Fibroblast of the aortic adventitia (primary cell): ENCODE data around the gene GSG1L. TPM values are rescaled to one million over a fixed set of nuclear protein-coding genes. Genes with fewer than 3 reads are reported as not detected.

Experiments
- DNase-seq: peaks from one replicate; pipeline ENCODE4 v3.0.0-alpha.2; 2010; ENCODE audit warnings: low read depth
- H3K4me3 ChIP-seq: 2 replicates; pipeline ENCODE4 v1.5.1; 2011; ENCODE audit warnings: low read depth, mild to moderate bottlenecking, control low read depth, low read length, moderate library complexity
- CTCF ChIP-seq: IDR thresholded peaks from 2 replicates; pipeline ENCODE4 v1.5.1; 2011; ENCODE audit warnings: mild to moderate bottlenecking, low read length, control low read depth, inconsistent platforms; ENCODE audit not compliant: insufficient read depth
- total RNA-seq: library from RNA; depleted of rRNA; stranded (reverse); fragments of >200 nt; gene quantifications from 2 replicates; pipeline ENCODE4 v1.2.3, GENCODE V29; 2012; ENCODE audit warnings: low replicate concordance

Gene GSG1L
- total RNA-seq, 1 donor, result not detected

DNA sequence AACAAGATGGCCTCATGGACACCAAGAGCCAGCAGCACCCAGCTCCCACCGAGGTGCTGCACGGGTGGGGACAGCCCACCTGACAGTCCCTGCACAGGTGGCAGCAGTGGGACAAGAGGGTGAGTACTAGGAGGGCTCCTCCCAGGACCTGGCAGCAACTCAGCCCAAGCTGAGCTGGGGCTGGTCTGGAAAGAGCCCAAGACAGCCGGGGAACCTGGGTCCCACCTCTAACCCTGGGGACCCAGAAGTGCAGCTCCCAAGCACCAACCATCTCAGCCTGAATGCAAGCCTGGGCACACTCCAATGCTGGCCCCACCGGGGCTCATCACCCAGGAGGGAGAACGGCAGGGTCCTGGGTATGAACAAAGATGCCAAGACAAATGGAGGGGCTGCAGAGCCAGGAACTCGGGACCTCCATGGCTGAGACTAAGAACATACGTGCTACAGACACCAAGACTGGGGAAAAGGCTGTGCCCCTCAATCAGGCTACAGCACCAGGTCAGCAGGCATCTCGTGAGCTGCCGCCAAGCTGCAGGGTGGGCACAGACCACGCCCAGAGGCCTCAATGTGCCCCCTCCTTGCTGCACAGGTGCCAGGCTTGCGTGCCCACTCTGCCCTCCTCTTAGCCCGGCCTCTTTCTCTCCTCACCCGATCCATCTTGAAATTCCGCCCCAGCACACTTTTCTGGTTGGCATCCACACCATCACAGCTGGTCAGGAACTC lies 37.5 kb upstream of the GSG1L start:
- TF ChIP-seq CTCF, result no peak
- no peak for DNase-seq
- no peak overlapping the region for H3K4me3 ChIP-seq

DNA sequence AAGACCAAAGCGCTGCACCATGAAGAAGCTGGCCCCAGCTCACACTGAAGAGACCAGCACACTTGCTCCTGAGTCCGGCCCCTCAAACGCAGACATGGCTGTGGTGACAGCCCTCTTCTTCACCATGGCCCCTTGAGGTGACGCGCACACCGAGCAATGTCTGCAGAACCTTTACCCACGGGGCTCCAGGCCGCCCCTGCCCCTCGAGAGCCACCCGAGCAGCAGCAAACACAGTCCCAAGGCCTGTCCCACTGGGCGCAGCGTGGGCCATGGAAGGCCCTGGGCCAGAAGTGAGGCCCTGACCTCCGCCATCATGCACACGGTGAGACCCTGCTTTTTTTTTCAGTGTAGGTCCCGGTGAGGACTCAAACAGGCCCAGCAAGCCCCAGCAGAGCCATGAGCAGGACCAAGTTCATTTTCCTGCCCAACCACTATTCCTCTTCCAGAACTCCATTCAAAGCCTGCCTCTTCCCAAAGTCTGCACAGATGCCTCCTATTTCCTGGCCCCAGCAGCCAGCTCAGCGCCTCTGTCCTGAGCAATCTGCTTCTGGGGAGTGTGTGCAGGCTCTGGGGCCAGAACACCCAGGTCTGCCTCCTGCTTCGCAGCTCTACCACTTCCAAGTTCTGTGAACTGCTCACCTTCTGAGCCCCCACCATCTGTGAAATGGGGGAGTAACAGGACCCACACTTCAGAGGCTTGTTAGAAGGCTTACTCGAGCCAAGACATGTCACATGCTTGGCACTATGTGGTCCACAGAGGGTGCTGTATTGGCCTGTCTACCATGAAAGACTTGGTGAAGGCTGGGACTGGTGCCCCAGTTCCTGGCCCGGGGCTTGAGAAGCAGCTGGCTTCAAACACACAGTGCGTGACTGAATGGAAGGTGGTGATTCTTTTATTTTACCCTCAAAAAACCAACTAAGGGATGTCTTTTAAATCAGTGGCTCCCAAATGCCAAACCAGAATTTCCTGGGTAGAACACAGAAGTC lies 35.7 kb upstream of the GSG1L start:
- DNase-seq, result no peak
- TF ChIP-seq CTCF, result no peak
- no peak overlapping the region for H3K4me3 ChIP-seq

- no peak for DNase-seq
- H3K4me3 ChIP-seq, result no peak overlapping the region
- TF ChIP-seq CTCF, result no peak
These were observed 34.9 kb upstream of the GSG1L start for GRCh38 chr16:28098171-28098958.

DNA sequence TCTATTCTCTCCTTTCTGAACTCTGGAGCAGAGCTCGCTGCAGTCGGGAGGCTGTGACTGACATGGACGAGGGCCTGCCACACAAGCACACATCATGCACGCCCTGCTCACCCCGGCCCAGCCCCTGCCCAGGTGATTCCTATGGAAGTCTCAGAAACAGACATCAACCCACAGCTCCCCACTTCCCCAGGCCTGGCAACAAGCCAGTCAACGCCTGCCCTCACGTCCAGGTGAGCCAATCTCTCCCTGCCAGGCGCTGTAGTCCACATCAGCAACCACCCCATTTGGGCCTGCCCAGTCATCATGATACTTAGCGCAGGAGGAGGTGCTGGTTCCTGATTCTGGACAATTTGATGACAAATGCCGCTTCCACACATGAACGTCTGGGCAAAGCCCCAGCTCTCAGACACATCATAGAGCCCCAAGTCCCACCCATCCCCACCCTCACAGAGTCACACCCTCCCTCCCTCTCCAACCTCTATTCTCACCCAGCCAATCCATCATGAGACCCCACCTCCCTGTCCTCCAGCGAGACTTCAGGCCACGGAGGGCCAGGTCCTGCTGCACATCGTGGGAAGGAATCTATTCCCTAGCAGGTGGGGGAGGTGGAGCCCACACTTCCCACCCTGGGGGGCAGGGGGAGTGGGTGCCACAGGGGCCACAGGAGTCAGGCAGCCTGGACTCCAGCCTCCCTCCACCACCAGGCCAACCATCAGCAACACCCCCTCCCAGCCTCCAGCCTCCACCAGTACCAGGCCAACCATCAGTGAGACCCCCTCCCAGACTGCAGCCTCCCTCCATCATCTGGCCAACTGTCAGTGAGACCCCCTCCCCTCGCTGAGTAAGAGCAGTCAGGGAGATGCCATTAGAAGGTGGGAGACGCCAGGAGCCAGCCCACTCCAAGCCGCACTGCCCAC lies 33.7 kb upstream of the GSG1L start:
- TF ChIP-seq CTCF, result no peak
- DNase-seq, result no peak
- no peak overlapping the region for H3K4me3 ChIP-seq

GRCh38 chr16:28093385-28093725 lies 29.8 kb upstream of the GSG1L start:
- DNase-seq, result no peak
- no peak overlapping the region for H3K4me3 ChIP-seq
- no peak for TF ChIP-seq CTCF
